HG03354 (cell line): ENCODE data around the gene DROSHA.

Experiments used
- ATAC-seq: cut with Tn5 transposase; IDR thresholded peaks from one replicate; pipeline ENCODE4 v1.9.1; 2021; ENCODE audit warnings: mild to moderate bottlenecking; ENCODE audit not compliant: unreplicated experiment, poor library complexity, severe bottlenecking

Gene DROSHA

DNA sequence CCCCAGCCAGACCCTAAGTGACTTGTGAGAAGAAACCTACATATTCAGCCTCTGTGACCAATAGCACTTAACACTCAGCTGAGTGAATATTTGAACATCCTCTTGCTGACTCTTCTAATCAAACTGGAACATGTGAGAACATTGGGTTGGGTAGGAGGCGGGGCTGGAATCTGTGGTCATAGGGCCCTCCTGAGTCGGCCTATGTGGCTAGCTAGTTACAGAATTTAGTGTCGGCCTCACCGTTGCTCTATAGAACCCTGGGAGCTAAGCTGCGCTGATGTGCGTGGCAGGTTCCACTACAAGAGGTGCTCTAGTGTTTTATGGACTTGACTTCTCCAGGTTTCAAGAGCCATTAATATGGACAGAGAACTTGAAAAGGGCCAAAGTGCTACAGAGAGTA, 138.8 kb downstream of the DROSHA start:
- ATAC-seq = no peak

DNA sequence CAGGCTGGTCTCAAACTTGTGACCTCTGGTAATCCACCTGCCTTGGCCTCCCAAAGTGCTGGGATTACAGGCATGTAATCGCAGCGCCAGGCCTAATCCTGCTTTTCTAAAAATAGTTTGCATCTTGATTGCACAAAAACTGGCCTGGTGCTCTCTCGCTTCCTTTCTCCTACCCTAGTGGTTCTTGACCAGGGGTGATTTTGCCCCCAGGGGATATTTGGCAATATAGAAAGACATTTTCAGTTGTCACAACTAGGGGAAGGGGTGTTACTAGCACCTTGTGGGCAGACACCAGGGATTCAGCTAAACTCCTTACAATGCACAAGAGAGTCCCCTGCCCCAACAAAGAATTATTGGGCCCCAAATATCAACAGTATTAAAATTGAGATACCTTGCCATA, 139.8 kb downstream of the DROSHA start:
- ATAC-seq = no peak

- no peak for ATAC-seq
Measured at GRCh38 chr5:31390256-31390655, 141.6 kb downstream of the DROSHA start.

- no peak for ATAC-seq
Measured at GRCh38 chr5:31385774-31386537, 145.9 kb downstream of the DROSHA start.

GRCh38 chr5:31383734-31384133, 148.2 kb downstream of the DROSHA start:
- ATAC-seq = no peak

- ATAC-seq = no peak
Measured at GRCh38 chr5:31382051-31382878, 149.6 kb downstream of the DROSHA start.

DNA sequence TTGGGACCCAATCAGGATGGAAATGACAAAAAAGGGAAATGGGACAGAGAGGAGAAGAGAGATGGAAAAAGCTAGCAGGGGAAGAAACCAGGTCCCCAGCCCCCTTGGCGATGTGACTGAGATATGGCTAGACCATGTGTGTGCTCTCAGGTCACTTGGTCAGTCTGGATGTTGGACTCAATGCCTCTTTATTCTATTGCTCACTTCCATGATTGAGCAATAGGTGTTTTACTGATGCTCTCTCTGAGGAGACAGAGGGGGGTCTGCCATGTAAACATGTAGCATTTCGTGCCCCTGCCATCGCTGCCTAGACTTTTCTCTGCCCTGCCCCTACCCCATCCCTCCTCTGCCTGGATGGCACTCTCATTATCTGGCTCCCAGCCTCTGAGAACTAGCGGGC, 150.6 kb downstream of the DROSHA start:
- no peak for ATAC-seq

- ATAC-seq = no peak
Measured at GRCh38 chr5:31380049-31380448, 151.8 kb downstream of the DROSHA start.

GRCh38 chr5:31378838-31379237, 153.1 kb downstream of the DROSHA start:
- ATAC-seq = no peak

DNA sequence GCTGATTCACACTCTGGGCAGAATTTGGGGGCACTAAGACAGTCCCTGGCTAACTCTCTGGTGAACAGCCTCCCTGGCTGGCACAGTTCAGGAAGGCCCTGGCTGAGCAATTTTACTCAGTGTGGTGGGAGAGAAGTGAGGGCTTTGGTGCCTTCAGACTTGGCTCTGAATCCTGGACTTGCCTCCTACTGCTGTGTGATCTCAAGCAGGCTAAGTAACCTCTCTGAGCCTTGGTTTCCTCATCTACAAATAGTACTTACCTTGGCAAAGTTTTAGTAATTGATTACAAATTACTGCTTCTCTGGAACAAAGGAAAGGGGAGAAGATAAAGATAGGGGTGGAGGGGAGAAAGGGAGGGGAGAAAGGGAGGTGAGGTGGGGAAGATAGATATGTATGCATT, 153.8 kb downstream of the DROSHA start:
- no peak for ATAC-seq

DNA sequence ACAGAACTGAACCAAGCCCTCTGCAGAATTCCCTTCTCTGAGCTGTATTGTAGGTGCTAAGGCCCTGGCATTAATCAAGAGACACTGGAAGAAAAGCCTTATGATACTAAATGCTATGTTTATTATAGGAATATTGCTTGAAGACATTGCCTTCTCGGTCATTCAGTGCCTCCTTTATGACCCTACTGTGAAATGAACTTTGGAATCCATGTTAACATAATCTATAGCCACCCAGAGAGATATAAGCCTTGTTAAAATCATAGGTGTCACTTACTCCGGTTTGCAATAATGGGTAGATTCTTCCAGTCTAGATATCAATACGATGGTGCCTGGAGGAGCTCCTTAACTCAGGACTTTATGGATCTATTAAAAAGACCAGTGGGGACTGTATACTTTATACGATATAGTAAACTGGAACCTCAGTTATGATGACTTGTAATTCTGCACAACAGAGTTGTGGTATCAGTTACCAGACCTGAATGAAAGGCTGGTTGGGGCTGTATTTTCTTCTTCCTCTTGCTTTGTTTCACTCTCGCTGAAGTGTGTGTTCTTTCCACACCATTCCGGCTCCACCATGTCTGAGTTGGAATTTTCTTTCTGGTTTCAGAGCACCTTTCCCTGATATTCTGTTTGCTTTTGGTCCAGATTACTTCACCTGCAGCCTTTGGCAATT, 154.5 kb downstream of the DROSHA start:
- no peak for ATAC-seq

GRCh38 chr5:31375999-31376720, 155.7 kb downstream of the DROSHA start:
- ATAC-seq = no peak

GRCh38 chr5:31372124-31372523, 159.8 kb downstream of the DROSHA start:
- no peak for ATAC-seq

- no peak for ATAC-seq
Measured at GRCh38 chr5:31366941-31367340, 165.0 kb downstream of the DROSHA start.

DNA sequence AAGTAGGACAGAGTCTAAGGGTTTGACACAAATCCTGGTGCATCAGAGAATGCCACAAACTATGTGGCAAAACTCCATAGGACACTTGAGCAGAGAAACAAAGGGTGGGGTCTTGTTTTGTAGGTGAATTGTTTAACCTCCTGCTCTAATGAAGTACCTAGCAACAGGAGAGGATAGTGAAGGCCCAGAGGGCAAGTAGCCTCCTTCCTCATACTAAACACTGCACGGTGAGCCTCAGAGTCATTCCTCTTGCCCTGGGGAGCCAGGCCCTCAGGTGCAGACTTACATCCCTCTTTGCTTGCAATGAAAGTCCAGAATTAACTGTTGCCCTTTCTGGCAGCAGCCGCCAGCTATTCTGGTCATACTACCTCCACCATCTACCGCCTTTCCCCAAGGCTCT, 166.1 kb downstream of the DROSHA start:
- ATAC-seq = no peak

- ATAC-seq = no peak
Measured at GRCh38 chr5:31364881-31365636, 166.8 kb downstream of the DROSHA start.

DNA sequence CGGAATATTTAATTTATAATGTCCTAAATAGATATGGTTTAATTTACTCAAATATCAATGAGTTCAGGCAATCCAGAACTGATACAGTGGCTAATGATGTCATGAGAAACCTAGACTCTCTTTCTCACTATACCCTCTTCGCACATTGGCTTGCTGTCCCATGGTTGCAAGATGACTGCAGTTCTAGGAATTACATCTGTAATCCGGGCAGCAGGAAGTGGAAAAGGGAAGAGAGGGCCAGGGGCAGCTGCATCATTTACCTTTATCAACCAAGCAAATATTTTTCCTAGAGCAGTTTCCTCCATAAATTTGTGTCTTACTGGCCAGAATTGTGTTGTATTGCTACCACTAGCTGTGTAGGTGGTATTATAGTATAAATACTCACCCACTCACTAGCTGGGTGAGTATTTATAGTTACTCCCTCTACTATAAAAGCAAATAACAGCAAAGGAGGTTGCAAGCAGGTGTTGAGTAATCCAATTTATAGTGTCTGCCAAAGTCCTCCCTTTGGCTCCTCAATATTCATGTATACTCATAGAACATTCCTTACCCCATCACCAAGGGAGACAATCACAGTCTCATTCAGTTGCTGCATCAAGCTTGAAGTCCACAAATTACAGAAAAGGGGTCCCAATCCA, 168.8 kb downstream of the DROSHA start:
- no peak for ATAC-seq

- no peak for ATAC-seq
Measured at GRCh38 chr5:31362529-31362900, 169.4 kb downstream of the DROSHA start.
